HG02870 (cell line): ENCODE data around the gene DRD4.

Source experiments
- ATAC-seq: cut with Tn5 transposase; IDR thresholded peaks from one replicate; pipeline ENCODE4 v1.9.1; 2021; ENCODE audit warnings: mild to moderate bottlenecking, moderate library complexity; ENCODE audit not compliant: unreplicated experiment

DRD4 gene

DNA sequence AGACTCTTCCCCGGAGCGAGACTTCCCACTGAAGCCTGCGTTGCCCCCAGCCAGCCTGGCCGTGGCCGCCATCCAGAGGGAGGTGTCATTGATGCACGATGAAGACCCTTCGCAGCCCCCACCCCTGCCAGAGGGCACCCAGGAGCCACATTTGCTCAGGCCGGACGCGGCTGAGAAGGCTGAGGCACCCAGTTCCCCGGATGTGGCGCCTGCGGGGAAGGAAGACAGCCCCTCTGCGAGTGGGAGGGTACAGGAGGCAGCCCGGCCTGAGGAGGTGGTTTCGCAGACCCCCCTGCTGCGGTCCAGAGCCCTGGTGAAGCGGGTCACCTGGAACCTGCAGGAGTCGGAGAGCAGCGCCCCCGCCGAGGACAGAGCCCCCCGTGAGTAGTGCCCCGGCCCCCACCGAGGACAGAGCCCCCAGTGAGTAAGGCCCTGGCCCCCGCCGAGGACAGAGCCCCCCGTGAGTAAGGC, 27.7 kb upstream of the DRD4 start:
- ATAC-seq: no peak

DNA sequence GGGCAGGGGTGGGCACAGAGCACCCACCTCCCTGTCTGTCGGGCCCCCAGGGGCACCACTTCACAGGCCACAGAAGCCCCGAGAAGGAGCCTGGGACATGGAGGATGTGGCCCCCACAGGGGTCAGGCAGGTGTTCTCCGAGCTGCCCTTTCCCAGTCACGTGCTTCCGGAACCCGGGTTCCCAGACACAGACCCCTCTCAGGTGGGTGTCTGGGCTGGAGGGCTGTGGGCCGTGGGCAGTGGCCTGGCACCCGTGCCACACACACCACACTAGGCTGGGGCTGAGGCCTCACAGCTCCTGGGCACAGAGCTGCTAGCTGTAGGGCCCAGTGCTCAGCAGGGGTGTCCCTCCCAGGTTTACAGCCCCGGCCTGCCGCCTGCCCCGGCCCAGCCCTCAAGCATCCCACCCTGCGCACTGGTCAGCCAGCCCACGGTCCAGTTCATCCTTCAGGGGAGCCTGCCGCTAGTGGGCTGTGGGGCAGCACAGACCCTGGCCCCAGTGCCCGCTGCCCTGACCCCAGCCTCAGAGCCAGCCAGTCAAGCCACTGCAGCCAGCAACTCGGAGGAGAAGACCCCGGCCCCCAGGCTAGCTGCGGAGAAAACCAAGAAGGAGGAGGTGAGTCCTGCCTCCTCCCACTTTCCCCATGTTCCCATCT, 26.8 kb upstream of the DRD4 start:
- ATAC-seq: no peak

DNA sequence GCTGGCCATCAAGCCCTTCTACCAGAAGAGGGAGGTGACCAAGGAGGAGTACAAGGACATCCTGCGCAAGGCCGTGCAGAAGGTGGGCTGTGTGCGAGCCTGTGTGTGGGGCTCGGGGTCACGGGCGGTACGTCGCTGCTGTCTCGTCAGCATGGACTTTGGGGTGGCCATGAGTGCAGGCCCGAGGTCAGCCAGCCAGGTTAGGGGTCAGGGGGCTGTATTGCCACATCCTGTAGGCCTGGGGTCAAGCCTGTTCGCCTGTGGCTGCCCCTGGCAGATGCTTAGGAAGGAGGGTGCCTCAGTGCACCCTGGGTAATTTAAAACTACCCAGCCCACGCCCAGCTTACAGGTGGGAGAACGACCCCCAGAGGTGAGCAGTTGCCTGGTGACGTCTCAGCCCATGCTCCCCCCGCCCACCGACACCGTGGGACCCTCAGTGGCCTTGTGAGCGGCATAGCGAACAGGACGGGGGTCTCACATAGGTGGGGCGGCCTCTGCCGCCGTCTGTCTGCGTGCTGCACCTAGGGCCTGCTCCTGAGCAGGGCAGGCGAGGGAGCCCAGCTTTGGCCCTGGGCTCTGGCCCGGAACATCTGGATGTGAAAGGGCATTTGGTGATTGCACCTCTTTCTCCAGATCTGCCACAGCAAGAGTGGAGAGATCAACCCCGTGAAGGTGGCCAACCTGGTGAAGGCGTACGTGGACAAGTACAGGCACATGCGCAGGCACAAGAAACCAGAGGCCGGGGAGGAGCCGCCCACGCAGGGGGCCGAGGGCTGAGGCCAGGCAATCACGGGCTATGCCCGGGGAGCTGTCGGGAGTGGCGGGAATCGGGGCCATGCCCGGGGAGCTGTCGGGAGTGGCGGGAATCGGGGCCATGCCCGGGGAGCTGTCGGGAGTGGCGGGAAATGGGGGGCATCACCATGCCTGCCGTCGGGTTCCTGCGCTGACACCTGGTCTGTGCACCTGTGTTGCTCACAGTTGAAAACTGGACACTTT, 25.8 kb upstream of the DRD4 start:
- no peak for ATAC-seq

DNA sequence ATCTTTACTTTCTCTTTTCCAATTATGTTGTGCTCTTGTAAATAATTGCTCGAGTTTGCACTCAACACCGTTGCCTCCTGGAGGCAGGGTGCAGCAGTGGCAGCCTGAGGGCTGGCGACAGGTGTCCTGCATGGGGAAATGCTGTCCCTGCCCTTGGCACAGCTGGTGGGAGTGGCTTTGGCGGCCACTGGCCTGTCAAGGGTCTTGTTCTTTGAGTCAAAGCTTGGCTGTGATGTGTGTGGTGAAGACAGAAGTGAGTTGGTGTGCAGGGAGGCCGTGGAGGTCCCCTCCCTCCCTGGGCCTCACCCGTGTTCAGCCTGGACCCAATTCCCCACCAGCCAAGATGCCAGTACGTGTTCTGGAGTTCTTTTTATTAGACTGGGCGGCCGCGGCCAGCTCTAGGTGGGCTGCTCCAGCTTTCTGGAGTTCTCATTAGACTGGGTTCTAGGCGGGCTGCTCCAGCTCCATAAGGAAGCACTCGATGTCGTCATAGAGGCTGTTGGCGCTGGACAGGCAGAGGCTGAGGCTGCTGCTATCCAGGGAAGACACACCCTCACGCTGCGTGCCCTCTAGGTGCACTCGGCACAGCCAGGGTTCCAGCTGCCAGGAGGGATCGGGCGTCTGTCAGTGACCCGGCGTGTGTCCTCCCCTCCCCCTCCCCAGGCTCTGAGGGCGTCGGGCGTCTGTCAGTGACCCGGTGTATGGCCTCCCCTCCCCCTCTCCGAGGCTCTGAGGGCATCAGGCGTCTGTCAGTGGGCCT, 24.7 kb upstream of the DRD4 start:
- ATAC-seq: no peak

DNA sequence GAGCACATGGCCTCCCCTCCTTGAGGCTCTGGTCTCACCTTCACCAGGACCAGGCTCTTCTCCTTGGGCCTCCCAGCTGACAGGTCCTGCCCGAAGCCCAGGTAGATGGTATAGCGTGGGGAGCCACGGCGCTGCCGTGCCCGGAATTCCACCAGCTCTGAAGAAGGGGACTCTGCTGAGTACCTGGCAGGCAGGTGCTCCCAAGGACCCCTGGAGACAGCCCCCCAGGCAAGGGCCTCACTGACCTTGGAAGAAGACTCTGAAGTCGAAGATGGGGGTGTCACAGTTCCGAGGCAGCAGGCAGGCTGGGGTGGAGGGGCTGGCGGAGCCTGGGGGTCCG, 24.1 kb upstream of the DRD4 start:
- ATAC-seq: no peak

DNA sequence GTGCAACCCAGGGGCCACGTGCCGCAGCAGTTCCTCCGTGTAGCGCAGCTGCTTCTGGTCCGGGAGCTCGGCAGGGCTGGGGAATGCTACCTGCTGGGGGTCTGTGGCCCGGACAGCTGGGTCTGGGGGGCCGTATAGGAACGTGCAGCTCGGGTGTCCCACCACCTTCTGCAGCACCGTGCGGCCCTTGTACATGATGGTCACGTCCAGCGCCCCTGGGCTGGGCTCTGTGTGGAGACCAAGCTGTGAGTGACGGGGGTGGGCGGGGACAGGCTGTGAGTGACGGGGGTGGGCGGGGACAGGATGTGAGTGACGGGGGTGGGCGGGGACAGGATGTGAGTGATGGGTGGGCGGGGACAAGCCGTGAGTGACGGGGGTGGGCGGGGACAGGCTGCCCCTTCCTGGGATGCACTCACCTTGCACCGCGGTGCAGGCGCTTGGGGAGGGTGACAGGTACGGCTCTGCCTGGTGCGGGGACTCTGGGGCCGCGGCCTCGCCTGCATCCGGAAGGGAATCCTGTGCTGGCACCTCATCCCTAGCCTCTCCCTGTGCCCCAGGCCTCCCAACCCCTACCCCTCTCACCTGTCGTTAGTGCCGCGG, 23.6 kb upstream of the DRD4 start:
- no peak for ATAC-seq

DNA sequence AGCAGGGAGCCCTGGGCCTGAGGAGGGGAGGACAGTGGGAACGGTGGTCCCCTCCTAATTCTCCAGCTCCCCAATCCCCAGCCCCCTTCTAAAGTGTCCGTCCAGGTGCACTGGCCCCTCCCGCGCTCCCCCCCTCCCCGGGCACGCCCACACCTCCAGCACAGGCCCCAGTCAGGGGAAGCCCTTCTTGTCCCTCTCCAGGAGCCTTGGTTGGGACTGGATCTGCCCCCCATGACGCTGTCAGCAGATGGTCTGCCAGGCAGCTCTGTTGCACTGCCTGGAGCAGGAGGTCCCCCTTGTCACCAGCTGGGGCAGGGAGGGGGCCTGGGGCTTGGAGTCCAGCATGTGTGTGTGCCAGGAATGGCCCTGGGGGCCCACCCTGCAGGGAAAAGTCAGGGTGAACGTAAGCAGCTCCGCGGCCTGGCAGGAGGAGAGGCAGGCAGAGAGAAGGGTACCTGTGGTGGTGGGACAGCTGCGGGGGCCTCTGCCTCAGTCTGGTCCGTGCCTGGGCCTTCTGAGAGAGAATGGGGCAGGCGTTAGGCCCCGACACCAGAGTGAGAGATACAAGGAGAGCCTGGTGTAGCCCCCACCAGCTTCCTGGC, 22.9 kb upstream of the DRD4 start:
- no peak for ATAC-seq

DNA sequence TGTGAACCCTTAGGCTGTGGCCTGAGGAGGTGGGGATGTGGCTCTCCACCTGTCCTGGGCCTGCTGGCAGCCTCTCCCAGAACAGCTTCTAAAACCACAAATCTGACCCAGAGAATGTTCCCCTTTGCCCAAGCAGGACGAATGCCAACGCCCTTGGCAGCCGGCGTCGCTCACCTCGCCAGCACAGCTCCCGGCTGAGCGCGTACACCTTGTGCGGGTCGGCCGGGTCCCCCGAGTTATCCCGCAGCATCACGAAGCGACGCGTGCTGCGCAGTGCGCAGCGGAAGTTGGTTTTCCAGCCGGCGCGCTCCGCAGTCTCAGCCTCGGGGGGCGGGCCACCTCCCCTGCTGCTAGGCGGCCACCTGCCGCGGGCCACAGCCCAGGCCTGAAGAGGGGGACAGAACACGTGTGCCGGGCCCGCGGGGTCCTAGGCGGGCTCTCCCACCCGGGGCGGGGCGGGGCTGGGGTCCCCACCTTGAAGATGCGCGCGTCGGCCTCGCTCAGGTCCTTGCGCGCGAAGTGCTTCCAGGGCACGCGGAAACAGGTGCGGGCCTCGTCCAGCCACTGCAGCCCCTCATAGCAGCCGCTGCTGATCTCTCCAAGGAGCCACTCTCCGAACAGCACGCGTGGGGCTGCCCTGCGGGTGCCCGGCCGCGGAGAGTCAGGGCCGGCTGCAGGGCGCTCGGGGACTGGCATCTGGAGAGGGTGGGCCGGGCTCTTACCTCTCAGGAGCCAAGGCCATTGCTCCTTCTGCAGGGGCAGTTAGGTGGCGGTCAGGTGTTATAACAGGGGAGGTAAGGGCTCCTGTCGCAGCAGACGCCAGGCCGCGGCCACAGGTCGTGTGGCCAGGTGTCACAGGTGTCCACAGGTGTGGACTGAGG, 22.2 kb upstream of the DRD4 start:
- ATAC-seq: no peak

DNA sequence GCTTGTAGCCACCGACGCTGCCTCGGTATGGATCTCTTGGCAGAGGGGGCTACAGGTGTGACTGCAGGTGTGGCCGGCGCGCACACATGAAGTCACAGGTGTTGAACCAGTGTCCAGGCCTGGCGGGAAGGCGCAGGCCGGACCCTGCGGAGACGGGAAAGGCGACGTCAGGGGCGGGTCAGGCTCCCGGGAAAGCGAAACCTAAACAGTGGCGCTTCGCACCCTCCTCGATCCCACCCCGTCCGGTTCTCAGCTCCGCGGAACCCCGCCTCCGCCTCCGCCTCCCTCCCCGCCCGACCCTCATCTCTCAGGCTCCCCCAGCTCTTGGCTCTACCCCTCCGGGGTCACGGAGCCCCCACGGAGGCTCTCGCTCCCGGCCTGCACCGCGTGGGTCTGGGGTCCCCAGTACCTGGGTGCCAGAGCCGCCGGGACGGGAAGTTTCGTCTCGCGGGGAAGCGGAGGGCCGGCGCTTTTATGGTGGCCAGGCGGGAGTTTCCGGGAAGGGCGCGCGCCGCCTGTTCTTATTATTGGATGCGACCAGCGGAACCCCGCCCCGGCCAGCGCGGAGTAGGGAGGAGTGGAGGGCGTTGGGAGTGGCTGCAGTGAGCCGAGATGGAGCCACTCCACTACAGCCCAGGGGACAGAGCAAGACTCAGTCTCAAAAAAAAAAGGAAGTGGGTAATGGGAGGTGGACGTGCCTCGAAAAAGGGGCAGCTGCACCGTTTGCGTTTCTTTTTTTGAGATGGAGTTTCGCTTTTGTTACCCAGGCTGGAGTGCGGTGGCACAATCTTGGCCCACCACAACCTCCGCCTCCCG, 21.4 kb upstream of the DRD4 start, which contains the start of gene IRF7:
TSS of gene IRF7 (minus strand) at position 447 of the 816 bp plus-strand sequence. CDS start 586 bp downstream, outside the sequence.
- ATAC-seq: peak; percentile 84

DNA sequence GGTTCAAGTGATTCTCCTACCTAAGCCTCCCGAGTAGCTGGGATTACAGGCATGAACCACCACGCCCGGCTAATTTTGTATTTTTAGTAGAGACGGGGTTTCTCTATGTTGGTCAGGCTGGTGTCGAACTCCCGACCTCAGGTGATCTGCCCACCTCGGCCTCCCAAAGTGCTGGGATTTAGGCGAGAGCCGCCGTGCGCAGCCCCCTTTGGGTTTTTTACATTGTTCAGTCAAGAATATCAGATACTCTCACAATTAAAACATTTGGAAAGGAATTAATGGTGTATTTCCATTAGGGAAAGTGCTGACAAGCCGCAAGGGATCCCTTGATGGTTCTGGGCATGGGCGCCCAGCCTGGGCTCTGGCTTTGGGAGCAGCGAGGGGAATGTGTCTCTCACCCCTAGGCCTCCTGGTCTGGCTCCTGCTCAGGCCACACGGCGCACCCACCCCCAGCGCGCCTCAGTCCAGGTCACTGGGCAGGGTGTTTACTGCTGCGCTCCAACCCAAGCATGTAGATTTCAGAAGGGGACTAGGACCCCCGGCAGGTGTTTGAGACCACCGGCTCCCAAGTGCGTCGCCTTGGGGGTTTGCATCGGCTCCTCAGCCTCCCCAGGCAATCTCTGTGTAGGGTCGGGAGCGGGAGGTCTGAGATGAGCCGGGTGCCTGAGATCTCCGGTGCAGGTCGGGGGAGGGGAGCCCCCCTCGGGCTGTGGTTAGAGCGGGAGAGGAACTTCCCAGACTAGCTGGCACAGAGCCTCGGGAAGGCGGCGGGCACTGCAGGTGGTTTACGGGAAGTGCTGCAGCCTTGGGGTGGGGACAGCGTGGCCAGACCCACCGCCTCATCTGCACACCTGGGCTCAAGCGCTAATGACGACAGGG, 20.5 kb upstream of the DRD4 start:
- no peak for ATAC-seq

DNA sequence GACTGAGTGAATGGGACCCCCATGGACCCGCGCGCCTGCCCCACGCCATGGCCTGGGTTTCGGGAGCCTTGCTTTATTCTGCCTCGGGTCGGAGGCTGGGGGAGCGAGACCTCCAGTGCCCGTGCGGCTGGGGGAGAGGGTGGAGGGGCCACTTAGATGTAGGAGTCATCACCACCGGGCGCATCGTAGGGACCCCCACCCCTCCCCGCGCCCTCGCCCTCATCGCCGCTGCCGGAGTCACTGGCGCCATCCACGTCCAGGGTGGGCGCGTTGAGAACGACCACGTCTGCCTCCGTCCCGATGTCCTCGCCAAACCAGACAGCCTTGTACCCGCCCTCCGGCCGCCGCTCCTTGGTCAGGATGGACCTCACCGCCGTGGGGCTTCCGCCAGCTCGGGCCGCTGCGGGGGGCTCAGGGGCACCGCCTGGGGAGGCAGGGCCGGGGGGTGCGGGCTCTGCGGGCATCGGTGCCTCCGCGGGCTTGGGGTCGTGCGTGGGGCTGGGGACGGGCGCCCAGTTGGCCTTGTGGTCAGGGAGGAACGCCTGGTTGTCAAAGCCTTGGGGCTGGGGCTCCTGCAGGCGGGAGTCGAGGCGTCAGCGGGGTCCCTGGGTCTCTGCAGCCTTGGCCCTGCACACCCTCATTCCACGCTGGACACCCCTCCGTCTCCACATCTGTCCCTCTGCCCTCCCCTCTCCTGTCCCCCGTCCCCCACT, 19.7 kb upstream of the DRD4 start:
- ATAC-seq: no peak

DNA sequence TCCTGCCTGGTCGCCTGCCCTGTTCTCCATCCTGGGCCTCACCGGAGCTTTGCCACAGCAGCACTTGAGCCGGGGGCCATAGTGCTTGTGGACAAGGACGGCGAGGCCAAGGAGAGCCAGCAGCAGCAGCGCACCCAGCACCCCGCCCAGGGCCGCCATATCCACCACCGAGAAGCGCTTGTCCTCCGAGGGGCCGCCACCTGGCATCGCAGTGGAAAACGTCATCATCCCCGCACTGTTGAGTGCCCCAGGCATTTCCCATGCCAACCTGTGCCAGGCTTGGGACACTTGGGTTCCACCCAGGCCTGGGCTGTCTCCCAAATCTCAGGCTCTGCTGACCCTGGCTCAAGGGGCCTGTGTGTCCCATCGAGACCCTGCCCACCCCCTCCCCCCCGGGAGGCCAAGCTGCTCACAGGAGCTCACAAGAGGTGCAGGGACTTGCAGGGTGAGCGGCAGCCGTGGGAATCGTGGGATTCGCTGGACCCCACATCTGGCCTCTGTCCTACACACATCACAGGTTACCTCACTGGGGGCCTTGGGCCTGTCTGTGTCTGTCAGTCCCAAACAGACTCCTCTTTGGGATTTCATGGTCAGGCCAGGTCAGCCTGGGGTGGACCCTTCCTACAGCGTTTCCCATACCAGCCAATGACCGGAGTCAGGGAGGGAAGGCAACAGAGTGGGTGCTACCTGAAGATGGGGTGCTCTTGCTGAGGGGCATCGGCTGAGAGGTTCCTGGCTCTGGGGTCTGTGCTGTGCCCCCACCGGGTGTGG, 19.0 kb upstream of the DRD4 start:
- no peak for ATAC-seq

DNA sequence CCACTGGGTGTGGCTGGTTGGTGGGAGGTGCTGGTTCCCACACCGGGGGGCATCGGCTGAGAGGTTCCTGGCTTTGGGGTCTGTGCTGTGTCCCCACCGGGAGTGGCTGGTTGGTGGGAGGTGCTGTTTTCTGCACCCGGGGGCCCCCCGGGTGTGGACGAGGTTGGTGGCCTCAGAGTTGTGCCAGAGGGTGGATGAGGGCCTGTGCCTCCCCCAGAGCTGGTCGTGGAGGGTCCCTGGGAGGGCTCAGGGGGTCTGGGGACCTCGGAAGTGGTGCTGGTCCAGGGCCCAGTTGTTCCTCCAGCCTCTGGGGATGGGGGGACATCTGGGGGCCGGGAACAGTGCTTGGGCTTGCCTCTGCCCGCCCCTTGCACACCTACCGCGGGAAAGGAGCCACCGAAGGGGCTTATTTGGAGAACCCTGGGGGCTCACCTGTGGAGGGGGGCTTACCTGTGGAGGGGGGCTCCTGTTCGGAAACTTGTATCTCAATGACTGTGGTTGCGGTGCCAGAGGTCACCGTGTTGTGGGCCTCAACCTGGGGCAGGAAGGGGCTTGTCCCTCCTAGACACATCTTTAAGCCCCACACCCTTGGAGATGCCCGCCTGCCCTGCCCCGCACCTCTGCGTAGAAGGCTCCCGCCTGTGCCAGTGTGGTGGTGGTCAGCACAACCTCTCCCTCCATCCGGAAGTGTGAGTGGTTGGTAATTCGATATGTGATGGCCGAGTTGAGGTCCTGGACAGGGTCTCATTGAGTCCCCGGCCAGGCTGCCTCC, 18.0 kb upstream of the DRD4 start:
- no peak for ATAC-seq

DNA sequence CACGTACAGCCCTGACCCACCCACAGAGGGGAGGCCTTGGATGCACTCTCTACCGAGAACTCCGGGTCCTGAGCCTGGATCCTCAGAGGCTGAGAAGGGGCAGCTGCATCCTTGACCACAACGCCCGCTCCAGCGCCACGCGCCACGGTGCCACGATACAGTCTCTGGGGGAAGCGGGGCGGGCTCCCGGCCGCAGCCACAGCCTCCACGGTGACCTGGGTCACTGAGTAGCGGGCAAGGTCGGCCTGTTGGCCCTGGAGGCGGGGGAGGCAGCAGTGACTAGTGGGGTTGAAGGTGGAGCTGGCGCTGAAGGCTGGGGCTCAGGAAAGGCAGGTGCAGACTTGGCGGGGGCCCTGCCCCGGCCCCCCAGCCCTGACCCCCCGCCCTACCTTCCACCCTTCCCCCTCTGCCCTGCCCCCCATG, 17.4 kb upstream of the DRD4 start:
- ATAC-seq: no peak

DNA sequence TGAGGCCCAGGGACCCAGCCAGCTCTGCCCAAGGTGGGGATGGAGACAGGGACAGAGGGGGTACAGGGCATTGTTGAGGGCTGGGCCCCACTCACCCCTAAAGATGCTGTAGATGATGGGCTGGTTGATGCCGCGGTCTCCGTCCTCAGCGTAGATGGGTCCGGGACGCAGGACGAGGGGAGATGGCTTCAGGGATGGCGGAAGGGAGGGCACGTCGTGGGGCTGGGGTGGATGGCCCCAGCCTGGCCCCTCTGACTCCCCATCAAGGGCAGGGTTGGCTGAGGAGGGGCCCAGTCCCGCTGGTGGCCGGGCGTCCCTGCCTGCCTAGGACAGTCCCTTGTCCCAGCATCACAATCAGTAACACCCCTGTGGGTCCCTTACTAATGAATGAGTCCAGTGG, 16.9 kb upstream of the DRD4 start:
- ATAC-seq: no peak
